ENCODE results near the gene PRR12. TPM values are rescaled to one million over a fixed set of nuclear protein-coding genes. Genes with fewer than 3 reads are reported as not detected.

The PRR12 gene
- total and polyA plus RNA-seq, 4 donors: 0.86 to 3.5 (median 2.8) TPM

DNA sequence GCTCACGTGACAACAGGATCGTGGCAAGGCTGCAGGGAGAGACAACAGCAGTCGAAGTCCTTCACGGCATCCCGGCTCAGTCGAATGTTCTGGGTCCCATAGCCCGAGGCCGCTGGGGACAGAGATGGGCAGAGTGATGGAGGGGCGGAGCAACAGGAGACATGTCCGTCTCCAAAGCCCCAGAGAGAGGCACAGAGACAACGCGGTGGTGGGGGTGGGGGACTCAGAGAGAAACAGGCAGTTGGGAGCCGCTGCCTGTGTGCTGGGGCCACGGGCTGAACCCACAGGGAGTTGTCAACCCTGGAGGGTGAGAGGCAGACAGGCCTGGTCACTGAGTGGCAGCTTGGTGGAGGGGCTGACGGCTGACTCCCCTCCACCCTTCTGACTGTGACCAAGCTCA is 31.1 kb upstream of the PRR12 start:
- 76% methylated on average over 15 of the region's 15 CpGs for WGBS
- peak overlapping the region in 1 of 2 donors; percentile 11 for H3K27ac ChIP-seq (ENCODE audit: low read depth in 1 of 2, low read length in 2 of 2)
- no peak overlapping the region for H3K9ac ChIP-seq (ENCODE audit: low read depth in 1 of 2, low read length in 2 of 2)
- TF ChIP-seq NR2F2 (IDR thresholded peaks at IDR 0.05) (no peak), HNF4A (conservative IDR thresholded peaks at IDR 0.05) (no peak), TAF1 (conservative IDR thresholded peaks at IDR 0.05) (no peak), FOXA1 (IDR thresholded peaks at IDR 0.05) (no peak), EGR1 (IDR thresholded peaks at IDR 0.05; ENCODE audit: low read depth in 2 of 2) (no peak), GABPA (IDR thresholded peaks at IDR 0.05 in 1 of 2, conservative IDR thresholded peaks at IDR 0.05 in 1 of 2) (no peak)
- TF ChIP-seq, protein P1, sequence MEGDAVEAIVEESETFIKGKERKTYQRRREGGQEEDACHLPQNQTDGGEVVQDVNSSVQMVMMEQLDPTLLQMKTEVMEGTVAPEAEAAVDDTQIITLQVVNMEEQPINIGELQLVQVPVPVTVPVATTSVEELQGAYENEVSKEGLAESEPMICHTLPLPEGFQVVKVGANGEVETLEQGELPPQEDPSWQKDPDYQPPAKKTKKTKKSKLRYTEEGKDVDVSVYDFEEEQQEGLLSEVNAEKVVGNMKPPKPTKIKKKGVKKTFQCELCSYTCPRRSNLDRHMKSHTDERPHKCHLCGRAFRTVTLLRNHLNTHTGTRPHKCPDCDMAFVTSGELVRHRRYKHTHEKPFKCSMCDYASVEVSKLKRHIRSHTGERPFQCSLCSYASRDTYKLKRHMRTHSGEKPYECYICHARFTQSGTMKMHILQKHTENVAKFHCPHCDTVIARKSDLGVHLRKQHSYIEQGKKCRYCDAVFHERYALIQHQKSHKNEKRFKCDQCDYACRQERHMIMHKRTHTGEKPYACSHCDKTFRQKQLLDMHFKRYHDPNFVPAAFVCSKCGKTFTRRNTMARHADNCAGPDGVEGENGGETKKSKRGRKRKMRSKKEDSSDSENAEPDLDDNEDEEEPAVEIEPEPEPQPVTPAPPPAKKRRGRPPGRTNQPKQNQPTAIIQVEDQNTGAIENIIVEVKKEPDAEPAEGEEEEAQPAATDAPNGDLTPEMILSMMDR (IDR thresholded peaks at IDR 0.05; ENCODE audit: low read depth, low read length, missing input control): no peak
- TF ChIP-seq, protein P2, sequence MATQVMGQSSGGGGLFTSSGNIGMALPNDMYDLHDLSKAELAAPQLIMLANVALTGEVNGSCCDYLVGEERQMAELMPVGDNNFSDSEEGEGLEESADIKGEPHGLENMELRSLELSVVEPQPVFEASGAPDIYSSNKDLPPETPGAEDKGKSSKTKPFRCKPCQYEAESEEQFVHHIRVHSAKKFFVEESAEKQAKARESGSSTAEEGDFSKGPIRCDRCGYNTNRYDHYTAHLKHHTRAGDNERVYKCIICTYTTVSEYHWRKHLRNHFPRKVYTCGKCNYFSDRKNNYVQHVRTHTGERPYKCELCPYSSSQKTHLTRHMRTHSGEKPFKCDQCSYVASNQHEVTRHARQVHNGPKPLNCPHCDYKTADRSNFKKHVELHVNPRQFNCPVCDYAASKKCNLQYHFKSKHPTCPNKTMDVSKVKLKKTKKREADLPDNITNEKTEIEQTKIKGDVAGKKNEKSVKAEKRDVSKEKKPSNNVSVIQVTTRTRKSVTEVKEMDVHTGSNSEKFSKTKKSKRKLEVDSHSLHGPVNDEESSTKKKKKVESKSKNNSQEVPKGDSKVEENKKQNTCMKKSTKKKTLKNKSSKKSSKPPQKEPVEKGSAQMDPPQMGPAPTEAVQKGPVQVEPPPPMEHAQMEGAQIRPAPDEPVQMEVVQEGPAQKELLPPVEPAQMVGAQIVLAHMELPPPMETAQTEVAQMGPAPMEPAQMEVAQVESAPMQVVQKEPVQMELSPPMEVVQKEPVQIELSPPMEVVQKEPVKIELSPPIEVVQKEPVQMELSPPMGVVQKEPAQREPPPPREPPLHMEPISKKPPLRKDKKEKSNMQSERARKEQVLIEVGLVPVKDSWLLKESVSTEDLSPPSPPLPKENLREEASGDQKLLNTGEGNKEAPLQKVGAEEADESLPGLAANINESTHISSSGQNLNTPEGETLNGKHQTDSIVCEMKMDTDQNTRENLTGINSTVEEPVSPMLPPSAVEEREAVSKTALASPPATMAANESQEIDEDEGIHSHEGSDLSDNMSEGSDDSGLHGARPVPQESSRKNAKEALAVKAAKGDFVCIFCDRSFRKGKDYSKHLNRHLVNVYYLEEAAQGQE (IDR thresholded peaks at IDR 0.05): no peak
- TF ChIP-seq, protein P3, sequence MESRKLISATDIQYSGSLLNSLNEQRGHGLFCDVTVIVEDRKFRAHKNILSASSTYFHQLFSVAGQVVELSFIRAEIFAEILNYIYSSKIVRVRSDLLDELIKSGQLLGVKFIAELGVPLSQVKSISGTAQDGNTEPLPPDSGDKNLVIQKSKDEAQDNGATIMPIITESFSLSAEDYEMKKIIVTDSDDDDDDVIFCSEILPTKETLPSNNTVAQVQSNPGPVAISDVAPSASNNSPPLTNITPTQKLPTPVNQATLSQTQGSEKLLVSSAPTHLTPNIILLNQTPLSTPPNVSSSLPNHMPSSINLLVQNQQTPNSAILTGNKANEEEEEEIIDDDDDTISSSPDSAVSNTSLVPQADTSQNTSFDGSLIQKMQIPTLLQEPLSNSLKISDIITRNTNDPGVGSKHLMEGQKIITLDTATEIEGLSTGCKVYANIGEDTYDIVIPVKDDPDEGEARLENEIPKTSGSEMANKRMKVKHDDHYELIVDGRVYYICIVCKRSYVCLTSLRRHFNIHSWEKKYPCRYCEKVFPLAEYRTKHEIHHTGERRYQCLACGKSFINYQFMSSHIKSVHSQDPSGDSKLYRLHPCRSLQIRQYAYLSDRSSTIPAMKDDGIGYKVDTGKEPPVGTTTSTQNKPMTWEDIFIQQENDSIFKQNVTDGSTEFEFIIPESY (IDR thresholded peaks at IDR 0.05): no peak
- H3K4me1 ChIP-seq (ENCODE audit: control insufficient read depth in 4 of 4, insufficient read depth in 4 of 4, low read length in 3 of 4): peaks cover 0 to 10% (median 4%) of the 10 kb centered on the region in 4 donors
- DNase-seq (ENCODE audit: low spot score): no peak
- no peaks in the 10 kb centered on the region for H3K27me3 ChIP-seq (ENCODE audit: control insufficient read depth in 4 of 4, insufficient read depth in 4 of 4, low read length in 3 of 4)
- H3K4me3 ChIP-seq (ENCODE audit: low read depth in 1 of 3, low read length in 3 of 3): no peak overlapping the region
- H3K9me3 ChIP-seq (ENCODE audit: control insufficient read depth in 4 of 4, low read length in 3 of 4): no peaks in the 10 kb centered on the region
- H3K36me3 ChIP-seq (ENCODE audit: control insufficient read depth in 4 of 4, insufficient read depth in 3 of 4, low read depth in 1 of 4, low read length in 3 of 4): peaks cover 5 to 36% (median 15%) of the 10 kb centered on the region in 4 donors

DNA sequence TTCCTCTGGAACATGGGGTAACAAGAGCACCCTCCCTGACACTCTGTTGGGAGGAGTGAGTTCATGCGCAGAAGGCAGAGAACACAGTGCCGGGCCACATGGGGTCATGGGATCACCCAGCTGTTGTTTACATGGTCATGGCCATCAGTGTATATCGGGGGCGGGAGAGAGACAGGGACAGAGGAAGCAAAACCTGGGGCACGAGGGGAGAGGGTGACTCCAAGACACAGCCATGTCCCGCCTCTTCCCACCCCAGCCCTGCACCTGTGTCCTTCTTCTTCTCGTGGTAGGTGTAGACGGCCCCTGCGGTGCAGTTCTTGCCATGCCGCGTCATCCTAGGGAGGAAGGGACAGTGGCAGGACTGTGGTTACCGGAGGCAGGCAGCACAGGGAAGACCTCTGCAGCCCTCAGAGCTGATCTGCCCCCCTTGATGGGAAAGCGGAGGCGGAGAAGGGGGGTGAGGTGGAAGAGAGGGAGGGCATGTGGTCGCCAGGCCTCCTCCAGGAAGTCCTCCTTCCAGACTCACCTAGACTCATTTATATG is 30.6 kb upstream of the PRR12 start:
- TF ChIP-seq RAD21 (IDR thresholded peaks at IDR 0.05): no peak
- TF ChIP-seq YY1 (IDR thresholded peaks at IDR 0.05): no peak
- TF ChIP-seq, protein P3 (IDR thresholded peaks at IDR 0.05): no peak
- no peak for TF ChIP-seq HNF4G (IDR thresholded peaks at IDR 0.05)
- TF ChIP-seq GABPA (IDR thresholded peaks at IDR 0.05 in 1 of 2, conservative IDR thresholded peaks at IDR 0.05 in 1 of 2): no peak
- TF ChIP-seq TAF1 (conservative IDR thresholded peaks at IDR 0.05): no peak
- TF ChIP-seq JUND (IDR thresholded peaks at IDR 0.05): no peak
- no peak for TF ChIP-seq FOXA1 (IDR thresholded peaks at IDR 0.05)
- TF ChIP-seq RXRA (IDR thresholded peaks at IDR 0.05): no peak
- Histone ChIP-seq H3K27ac (ENCODE audit: low read depth in 1 of 2, low read length in 2 of 2) (peak overlapping the region in 1 of 2 donors; percentile 4), H3K9ac (ENCODE audit: low read depth in 1 of 2, low read length in 2 of 2) (no peak overlapping the region), H3K4me1 (ENCODE audit: control insufficient read depth in 4 of 4, insufficient read depth in 4 of 4, low read length in 3 of 4) (peaks cover 0 to 13% (median 4%) of the 10 kb centered on the region in 4 donors), H3K4me3 (ENCODE audit: low read depth in 1 of 3, low read length in 3 of 3) (no peak overlapping the region), H3K27me3 (ENCODE audit: control insufficient read depth in 4 of 4, insufficient read depth in 4 of 4, low read length in 3 of 4) (no peaks in the 10 kb centered on the region), H3K9me3 (ENCODE audit: control insufficient read depth in 4 of 4, low read length in 3 of 4) (no peaks in the 10 kb centered on the region), H3K36me3 (ENCODE audit: control insufficient read depth in 4 of 4, insufficient read depth in 3 of 4, low read depth in 1 of 4, low read length in 3 of 4) (peaks cover 5 to 34% (median 14%) of the 10 kb centered on the region in 4 donors)
- WGBS: 61% methylated on average over 15 of the region's 15 CpGs
- DNase-seq (ENCODE audit: low spot score): no peak

Measured in liver (tissue), 9 donors.